BLaER1 treated with 17β-estradiol and CSF1 and Interleukin-3, amounts not matched to agents 10 nM and 100 nM (cell line): Measurements from ENCODE around the gene SP4.

Experiments used
- H3K27ac ChIP-seq, 11 experiments: shearing (Covaris generic); formaldehyde crosslinking; 2 replicates each; pipeline ENCODE4 v1.8.1; 2022
- H3K27me3 ChIP-seq, 11 experiments: shearing (Covaris generic); formaldehyde crosslinking; 2 replicates each; pipeline ENCODE4 v1.8.1; 2022
- H3K36me3 ChIP-seq, 11 experiments: shearing (Covaris generic); formaldehyde crosslinking; 2 replicates each; pipeline ENCODE4 v1.8.1; 2022
- H3K4me1 ChIP-seq, 10 experiments: shearing (Covaris generic); formaldehyde crosslinking; 2 replicates each; pipeline ENCODE4 v1.8.1; 2022
- H3K4me2 ChIP-seq, 11 experiments: shearing (Covaris generic); formaldehyde crosslinking; 2 replicates each; pipeline ENCODE4 v1.8.1; 2022
- H3K4me3 ChIP-seq, 10 experiments: shearing (Covaris generic); formaldehyde crosslinking; 2 replicates each; pipeline ENCODE4 v1.8.1; 2022
- H3K9ac ChIP-seq, 11 experiments: shearing (Covaris generic); formaldehyde crosslinking; 2 replicates each; pipeline ENCODE4 v1.8.1; 2022
- H3K9me3 ChIP-seq, 11 experiments: shearing (Covaris generic); formaldehyde crosslinking; replicated peaks in 1 of 11; 2 replicates each; pipeline ENCODE4 v1.8.1; 2022
- H4K20me1 ChIP-seq, 11 experiments: shearing (Covaris generic); formaldehyde crosslinking; 2 replicates each; pipeline ENCODE4 v1.8.1; 2022
- Cebpa-rat ChIP-seq, 11 experiments: shearing (Covaris generic); IDR thresholded peaks; 2 replicates each; pipeline ENCODE4 v1.8.1; 2022

Gene SP4

DNA sequence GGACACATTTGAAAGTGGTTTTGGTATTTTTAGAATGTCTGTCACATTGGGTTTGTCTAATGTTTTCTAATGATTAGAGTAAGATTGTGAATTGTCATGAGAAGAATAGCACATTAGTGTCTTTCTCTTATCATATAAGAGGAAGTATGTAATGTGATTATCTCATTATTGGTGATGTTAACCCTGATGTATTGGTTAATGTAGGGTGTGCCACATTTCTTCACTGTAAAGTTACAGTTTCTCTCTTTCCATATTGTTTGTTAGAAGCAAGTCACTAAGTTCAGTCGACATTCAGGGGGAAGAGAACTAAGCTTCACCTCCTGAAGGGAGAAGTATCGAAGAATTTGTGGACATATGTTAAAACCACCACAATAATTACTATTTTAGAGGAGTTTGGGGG lies 58.6 kb downstream of the SP4 start:
- H4K20me1 ChIP-seq: no peaks in the 10 kb centered on the region
- H3K27ac ChIP-seq: no peak overlapping the region
- H3K4me1 ChIP-seq: no peaks in the 10 kb centered on the region
- no peak overlapping the region for H3K9ac ChIP-seq
- H3K4me2 ChIP-seq: no peak overlapping the region
- TF ChIP-seq Cebpa-rat (IDR thresholded peaks at IDR 0.05): no peak
- H3K4me3 ChIP-seq: no peak overlapping the region
- H3K36me3 ChIP-seq: peaks cover 21 to 55% (median 37%) of the 10 kb centered on the region in 11 experiments
- H3K9me3 ChIP-seq: peaks cover 9 to 20% (median 16%) of the 10 kb centered on the region in 11 experiments; a peak in 20 of 22 replicates
- H3K27me3 ChIP-seq: no peaks in the 10 kb centered on the region

DNA sequence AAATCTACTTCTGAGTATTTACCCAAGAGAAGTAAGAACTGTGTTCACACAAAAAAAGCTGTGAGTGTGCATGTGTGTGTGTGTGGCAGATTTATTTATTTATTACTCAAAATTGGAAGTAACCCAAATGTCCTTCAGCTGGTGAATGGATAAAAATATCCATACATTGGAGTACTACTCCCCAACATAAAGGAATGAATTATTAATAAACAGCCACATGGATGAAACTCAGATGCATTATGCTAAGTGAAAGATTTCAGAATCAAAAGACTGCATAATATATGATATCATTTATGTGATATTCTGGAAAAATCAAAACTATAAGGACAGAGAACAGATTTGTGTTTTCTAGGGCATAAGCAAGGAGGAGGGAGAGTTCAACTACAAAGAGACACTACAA lies 67.8 kb downstream of the SP4 start:
- no peak overlapping the region for H3K27ac ChIP-seq
- H3K4me1 ChIP-seq: peaks cover 0 to 4% (median 0%) of the 10 kb centered on the region in 10 experiments; a peak in 1 of 20 replicates
- TF ChIP-seq Cebpa-rat (IDR thresholded peaks at IDR 0.05): no peak
- peaks cover 10 to 75% (median 42%) of the 10 kb centered on the region in 11 experiments for H3K36me3 ChIP-seq
- H3K9me3 ChIP-seq: peaks cover 42 to 74% (median 57%) of the 10 kb centered on the region in 11 experiments
- H4K20me1 ChIP-seq: no peaks in the 10 kb centered on the region
- no peak overlapping the region for H3K9ac ChIP-seq
- no peak overlapping the region for H3K4me3 ChIP-seq
- no peaks in the 10 kb centered on the region for H3K27me3 ChIP-seq
- H3K4me2 ChIP-seq: no peak overlapping the region

DNA sequence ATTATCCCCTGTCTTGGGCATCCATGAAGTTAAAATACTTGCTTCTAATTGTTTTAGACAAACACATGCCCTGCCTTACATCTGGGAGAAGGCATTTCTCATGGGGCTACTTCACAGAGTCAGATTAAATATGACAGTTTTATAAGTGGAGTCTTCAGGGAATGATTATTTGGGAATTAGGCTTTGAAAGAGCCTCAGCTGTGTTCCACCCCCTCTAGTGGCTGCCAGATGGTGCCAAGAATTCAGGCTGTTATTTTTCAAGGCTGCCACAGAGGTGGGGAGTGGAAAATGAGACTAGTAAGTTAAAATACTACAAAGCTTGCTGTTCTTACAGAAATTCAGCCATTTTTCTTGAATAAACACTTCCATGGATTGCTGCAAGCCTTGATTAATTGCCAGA lies 69.2 kb downstream of the SP4 start:
- Histone ChIP-seq H3K4me3 (no peak overlapping the region), H3K9me3 (peaks cover 30 to 71% (median 56%) of the 10 kb centered on the region in 11 experiments), H3K36me3 (peaks cover 4 to 72% (median 32%) of the 10 kb centered on the region in 11 experiments; a peak in 21 of 22 replicates), H3K9ac (no peak overlapping the region), H3K4me2 (no peak overlapping the region), H3K27me3 (no peaks in the 10 kb centered on the region), H3K27ac (no peak overlapping the region), H4K20me1 (no peaks in the 10 kb centered on the region), H3K4me1 (peaks cover 0 to 4% (median 0%) of the 10 kb centered on the region in 10 experiments; a peak in 1 of 20 replicates)
- TF ChIP-seq Cebpa-rat (IDR thresholded peaks at IDR 0.05): no peak

DNA sequence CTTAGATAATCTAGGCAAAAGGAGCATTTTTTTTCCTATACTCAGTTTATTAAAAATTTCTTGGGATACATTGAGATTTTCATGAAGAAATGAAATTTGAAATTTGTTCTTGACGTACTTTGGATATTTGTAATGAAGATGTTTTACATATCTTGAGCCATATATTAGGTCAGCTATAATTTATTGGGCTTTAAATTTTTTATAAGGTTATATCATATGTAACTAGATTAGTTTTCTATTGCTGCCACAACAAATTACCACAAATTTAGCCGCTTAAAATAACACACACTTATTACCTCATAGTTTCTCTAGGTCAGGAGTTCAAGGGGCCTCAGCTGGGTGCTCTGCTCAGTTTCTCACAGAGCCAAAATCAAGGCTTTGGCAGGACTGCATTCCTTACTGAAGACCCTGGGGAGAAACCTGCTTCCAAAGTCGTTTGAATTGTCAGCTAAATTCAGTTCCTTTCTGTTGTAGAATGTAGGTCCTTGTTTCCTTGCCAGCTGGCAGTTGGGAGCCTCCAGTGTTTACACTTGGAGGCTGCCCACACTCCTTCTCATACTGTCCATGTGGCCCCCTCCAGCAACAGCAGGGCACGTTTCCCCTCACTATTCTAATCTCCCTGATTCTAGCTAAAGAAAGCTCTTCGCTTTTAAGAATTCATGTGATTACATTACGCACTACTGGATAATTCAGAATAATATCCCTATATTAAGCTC lies 72.4 kb downstream of the SP4 start:
- no peaks in the 10 kb centered on the region for H4K20me1 ChIP-seq
- H3K27me3 ChIP-seq: no peaks in the 10 kb centered on the region
- peaks cover 3 to 57% (median 19%) of the 10 kb centered on the region in 11 experiments; a peak in 18 of 22 replicates for H3K36me3 ChIP-seq
- no peak overlapping the region for H3K9ac ChIP-seq
- no peak for TF ChIP-seq Cebpa-rat (IDR thresholded peaks at IDR 0.05)
- H3K4me1 ChIP-seq: peaks cover 0 to 4% (median 0%) of the 10 kb centered on the region in 10 experiments; a peak in 1 of 20 replicates
- H3K4me3 ChIP-seq: no peak overlapping the region
- peaks cover 15 to 46% (median 31%) of the 10 kb centered on the region in 11 experiments; a peak in 21 of 22 replicates for H3K9me3 ChIP-seq
- H3K27ac ChIP-seq: no peak overlapping the region
- H3K4me2 ChIP-seq: no peak overlapping the region

DNA sequence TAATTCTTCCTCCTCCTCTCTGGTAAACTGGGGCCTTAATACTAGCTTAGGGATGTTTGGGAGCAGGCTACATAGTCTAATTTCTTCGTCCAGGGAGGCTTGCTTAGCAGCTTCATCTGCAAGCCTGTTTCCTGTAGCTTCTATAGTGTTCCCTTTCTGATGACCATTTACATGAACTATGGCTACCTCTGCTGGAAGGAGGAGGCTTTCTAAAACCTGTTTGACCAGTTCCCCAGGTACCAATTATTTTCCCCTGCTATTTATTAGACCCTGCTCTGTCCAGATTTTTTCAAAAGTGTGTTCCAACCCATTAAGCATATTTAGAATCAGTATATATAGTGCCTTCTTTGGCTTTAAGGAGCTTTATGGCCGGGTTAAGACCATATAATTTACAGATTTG lies 76.1 kb downstream of the SP4 start:
- TF ChIP-seq Cebpa-rat (IDR thresholded peaks at IDR 0.05): no peak
- H4K20me1 ChIP-seq: no peaks in the 10 kb centered on the region
- H3K27ac ChIP-seq: no peak overlapping the region
- H3K4me3 ChIP-seq: no peak overlapping the region
- peaks cover 0 to 34% (median 20%) of the 10 kb centered on the region in 11 experiments; a peak in 17 of 22 replicates for H3K9me3 ChIP-seq
- H3K36me3 ChIP-seq: peaks cover 0 to 47% (median 26%) of the 10 kb centered on the region in 11 experiments; a peak in 16 of 22 replicates
- H3K4me1 ChIP-seq: no peaks in the 10 kb centered on the region
- H3K27me3 ChIP-seq: no peaks in the 10 kb centered on the region
- no peak overlapping the region for H3K4me2 ChIP-seq
- H3K9ac ChIP-seq: no peak overlapping the region

DNA sequence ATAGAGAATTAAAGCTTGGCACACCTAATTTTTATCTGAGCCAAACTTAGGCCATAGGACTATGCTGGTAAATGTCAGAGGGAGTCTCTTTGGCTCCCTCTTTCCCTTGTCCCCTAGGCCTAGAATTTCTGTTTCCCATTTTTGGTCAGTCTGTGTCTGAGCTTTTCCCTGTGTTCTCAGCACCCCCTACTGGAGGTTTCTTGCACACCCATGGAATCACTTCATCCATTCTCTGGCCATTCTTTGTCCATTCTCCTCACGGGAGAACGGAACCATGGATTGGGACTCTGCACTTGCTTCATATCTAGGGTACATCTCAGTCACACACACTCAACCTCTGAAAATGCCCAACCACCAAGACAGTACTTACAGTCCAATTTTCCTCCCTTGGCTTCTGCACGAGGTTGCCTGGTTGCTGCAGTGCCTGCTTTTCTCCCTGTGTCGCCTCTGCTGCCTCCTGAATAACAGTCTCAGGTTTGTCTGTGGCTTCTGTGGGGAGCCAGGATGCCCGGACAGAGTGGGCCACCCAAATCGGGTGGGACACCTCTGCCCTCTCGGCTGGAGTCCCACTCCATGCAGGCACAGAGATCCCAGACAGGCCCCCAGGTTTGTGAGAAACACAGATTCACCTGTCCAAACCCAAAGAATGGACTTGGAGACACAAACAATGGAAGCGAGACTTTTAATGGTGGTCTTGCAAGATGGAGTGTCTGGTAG lies 79.9 kb downstream of the SP4 start:
- Histone ChIP-seq H3K36me3 (peaks cover 11 to 60% (median 35%) of the 10 kb centered on the region in 11 experiments; a peak in 18 of 22 replicates), H3K27ac (no peak overlapping the region), H3K9ac (no peak overlapping the region), H3K4me3 (no peak overlapping the region), H3K9me3 (peaks cover 0 to 22% (median 10%) of the 10 kb centered on the region in 11 experiments; a peak in 13 of 22 replicates), H3K4me1 (no peaks in the 10 kb centered on the region), H3K4me2 (no peak overlapping the region), H3K27me3 (no peaks in the 10 kb centered on the region), H4K20me1 (no peaks in the 10 kb centered on the region)
- no peak for TF ChIP-seq Cebpa-rat (IDR thresholded peaks at IDR 0.05)

DNA sequence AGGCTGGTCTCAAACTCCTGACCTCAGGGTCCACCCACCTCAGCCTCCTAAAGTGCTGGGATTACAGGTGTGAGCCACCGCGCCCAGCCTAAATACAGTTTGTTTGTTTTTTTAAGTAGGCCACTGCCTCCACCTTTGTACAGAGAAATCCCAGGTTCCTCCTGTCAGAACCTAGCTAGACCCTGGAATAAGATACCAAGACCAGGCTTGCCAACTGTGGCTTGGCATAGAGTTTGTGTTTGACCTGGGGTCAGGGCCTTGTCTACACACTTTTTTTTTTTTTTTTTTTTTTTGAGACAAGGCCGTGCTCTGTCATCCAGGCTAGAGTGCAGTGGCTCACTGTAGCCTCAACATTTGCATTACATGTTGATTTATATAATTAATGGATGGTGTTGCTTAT lies 80.7 kb downstream of the SP4 start:
- Histone ChIP-seq H3K4me2 (no peak overlapping the region), H3K4me1 (no peaks in the 10 kb centered on the region), H4K20me1 (no peaks in the 10 kb centered on the region), H3K27me3 (no peaks in the 10 kb centered on the region), H3K9me3 (peaks cover 0 to 22% (median 10%) of the 10 kb centered on the region in 11 experiments; a peak in 13 of 22 replicates), H3K27ac (no peak overlapping the region), H3K36me3 (peaks cover 11 to 53% (median 31%) of the 10 kb centered on the region in 11 experiments; a peak in 18 of 22 replicates), H3K4me3 (no peak overlapping the region), H3K9ac (no peak overlapping the region)
- TF ChIP-seq Cebpa-rat (IDR thresholded peaks at IDR 0.05): no peak

DNA sequence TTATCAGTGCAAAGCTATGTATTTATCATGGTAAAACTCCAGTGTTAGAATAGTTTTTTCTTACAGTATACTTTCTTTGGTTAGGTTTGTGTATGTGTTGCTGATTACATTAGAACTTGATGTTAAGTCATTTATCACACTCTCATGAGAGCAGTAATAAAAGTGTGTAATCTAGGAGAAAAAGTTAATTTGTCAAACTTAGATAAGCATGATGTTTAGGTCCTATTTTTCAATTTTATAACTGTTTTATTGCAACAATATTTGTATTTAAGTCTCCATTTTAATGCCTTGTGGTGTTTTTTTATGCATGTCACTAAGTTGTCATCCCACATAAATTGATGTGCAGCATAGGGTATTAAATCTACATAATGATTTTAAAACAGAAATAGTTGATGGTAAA lies 86.2 kb downstream of the SP4 start:
- Histone ChIP-seq H3K4me3 (no peak overlapping the region), H3K4me1 (peaks cover 0 to 8% (median 0%) of the 10 kb centered on the region in 10 experiments; a peak in 5 of 20 replicates), H3K27ac (no peak overlapping the region), H3K27me3 (no peaks in the 10 kb centered on the region), H3K9me3 (peaks cover 0 to 8% (median under 1%) of the 10 kb centered on the region in 11 experiments; a peak in 6 of 22 replicates), H3K36me3 (peaks cover 5 to 26% (median 17%) of the 10 kb centered on the region in 11 experiments; a peak in 15 of 22 replicates), H4K20me1 (no peaks in the 10 kb centered on the region), H3K9ac (no peak overlapping the region), H3K4me2 (no peak overlapping the region)
- TF ChIP-seq Cebpa-rat (IDR thresholded peaks at IDR 0.05): no peak

DNA sequence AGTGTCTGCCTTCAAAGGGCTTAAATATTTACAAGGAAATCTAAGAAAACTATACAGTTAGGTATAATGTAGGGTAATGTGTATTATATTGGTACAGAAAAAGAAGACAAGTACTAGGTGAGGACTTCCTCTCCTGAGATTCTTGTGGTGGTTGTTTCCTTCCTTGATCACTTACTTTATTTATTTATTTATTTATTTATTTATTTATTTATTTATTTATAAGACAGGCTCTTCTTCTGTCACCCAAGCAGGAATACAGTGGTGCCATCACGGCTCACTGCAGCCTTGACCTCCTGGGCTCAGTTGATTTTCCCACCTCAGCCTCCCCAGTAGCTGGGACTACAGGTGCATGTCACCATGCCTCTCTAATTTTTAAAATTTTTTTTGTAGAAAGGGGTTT lies 96.8 kb downstream of the SP4 start:
- Histone ChIP-seq H3K9ac (no peak overlapping the region), H3K27ac (no peak overlapping the region), H3K4me2 (no peak overlapping the region), H3K27me3 (no peaks in the 10 kb centered on the region), H3K4me1 (0 out of 20 replicates have a peak, but pooled peaks cover 0 to 9% (median 0%) of the 10 kb centered on the region in 10 experiments), H3K4me3 (no peak overlapping the region), H3K36me3 (no peaks in the 10 kb centered on the region), H4K20me1 (no peaks in the 10 kb centered on the region), H3K9me3 (peaks cover 9 to 17% (median 13%) of the 10 kb centered on the region in 11 experiments)
- TF ChIP-seq Cebpa-rat (IDR thresholded peaks at IDR 0.05): no peak
